ENCODE data around the gene DOCK2.
"Not testable (repeated sequence)": the region's sequence is repeated elsewhere in the genome, so short reads cannot be mapped to it uniquely, and the experiment has no call there.

DOCK2 gene

GRCh38 chr5:169762338-169763095 is 125.4 kb downstream of the DOCK2 start:
- DNase-seq = no peak

GRCh38 chr5:169763376-169764017 is 126.4 kb downstream of the DOCK2 start:
- no peak for DNase-seq

- no peak for DNase-seq
These were observed 126.9 kb downstream of the DOCK2 start for GRCh38 chr5:169764018-169764378.

GRCh38 chr5:169765176-169765996 is 128.3 kb downstream of the DOCK2 start:
- DNase-seq = no peak

- DNase-seq = not testable (repeated sequence)
These were observed 129.9 kb downstream of the DOCK2 start for GRCh38 chr5:169766943-169767342.

GRCh38 chr5:169767938-169768337 is 130.9 kb downstream of the DOCK2 start:
- DNase-seq = no peak

- no peak for DNase-seq
These were observed 131.3 kb downstream of the DOCK2 start for GRCh38 chr5:169768416-169768815.

- DNase-seq = no peak
These were observed 133.0 kb downstream of the DOCK2 start for GRCh38 chr5:169770109-169770508.

- DNase-seq = no peak
These were observed 135.2 kb downstream of the DOCK2 start for GRCh38 chr5:169772256-169772655.

- DNase-seq = no peak
These were observed 135.6 kb downstream of the DOCK2 start for GRCh38 chr5:169772688-169773087.

GRCh38 chr5:169777159-169777558 is 140.1 kb downstream of the DOCK2 start:
- DNase-seq = no peak

- no peak for DNase-seq
These were observed 141.8 kb downstream of the DOCK2 start for GRCh38 chr5:169778622-169779596.

GRCh38 chr5:169781420-169782345 is 144.6 kb downstream of the DOCK2 start:
- DNase-seq = no peak

GRCh38 chr5:169785771-169786618 is 148.9 kb downstream of the DOCK2 start:
- DNase-seq = no peak

- no peak for DNase-seq
These were observed 151.1 kb downstream of the DOCK2 start for GRCh38 chr5:169788168-169788567.

- DNase-seq = no peak
These were observed 152.4 kb downstream of the DOCK2 start for GRCh38 chr5:169789417-169789940.

- DNase-seq = no peak
These were observed 154.2 kb downstream of the DOCK2 start for GRCh38 chr5:169791251-169791650.

- no peak for DNase-seq
These were observed 158.3 kb downstream of the DOCK2 start for GRCh38 chr5:169795338-169795737.

- no peak for DNase-seq
These were observed 159.7 kb downstream of the DOCK2 start for GRCh38 chr5:169796731-169797130.

- no peak for DNase-seq
These were observed 160.5 kb downstream of the DOCK2 start for GRCh38 chr5:169797577-169797976.

All from stimulated activated CD4-positive, alpha-beta T cell treated with anti-CD3 and anti-CD28 coated beads, Interleukin-12 subunit alpha, Interleukin-12 subunit beta, amount 100 ng/mL, for 4 hours (primary cell).